Measurements from ENCODE around the gene CELF2. TPM values are rescaled to one million over a fixed set of nuclear protein-coding genes. Genes with fewer than 3 reads are reported as not detected.

Gene CELF2
- total RNA-seq, 1 experiment from 2014 or later, result 0.27 TPM

DNA sequence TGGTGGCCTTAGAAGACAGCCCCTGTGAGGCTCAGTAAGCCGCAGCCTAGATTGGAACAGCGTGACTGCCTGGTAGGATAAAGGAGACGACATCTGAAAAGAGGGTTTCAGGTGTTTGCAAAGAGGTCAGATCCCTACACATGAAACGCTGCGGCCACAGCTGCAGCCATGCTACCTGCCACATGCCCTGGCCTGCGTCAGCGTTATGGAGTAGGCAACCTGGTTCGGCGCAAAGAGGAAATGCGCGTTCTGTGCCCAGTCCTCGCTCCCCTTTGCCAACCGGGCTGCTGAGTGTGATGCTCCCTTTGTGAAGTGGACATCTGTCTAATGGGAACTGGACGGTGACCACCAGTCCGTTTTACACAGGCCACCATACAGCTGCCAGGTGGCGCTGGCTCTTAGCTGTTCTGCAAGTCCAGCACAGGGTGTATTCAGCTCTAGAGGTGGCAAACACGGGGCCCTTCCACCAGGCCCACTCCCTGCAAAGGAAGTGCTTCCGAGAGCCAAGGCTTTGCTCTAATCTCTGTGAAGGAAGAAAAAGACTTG lies 160.3 kb downstream of the CELF2 start:
- no peaks in the 10 kb centered on the region for H3K9me3 ChIP-seq
- intact Hi-C loops (cut with micrococcal nuclease; ENCODE audit: unreplicated experiment), result loop anchor here (1.0 kb wide), 1 partner anchor 92 kb away; no protein-coding TSS in a partner anchor
- no peaks in the 10 kb centered on the region; the same call in 1 of the 2 replicates for H3K27me3 ChIP-seq (replicated peaks; ENCODE audit: control insufficient read depth, insufficient read depth, low read length)
- H3K27ac Mint-ChIP-seq (ENCODE audit: unreplicated experiment), result no peak overlapping the region
- H3K27me3 Mint-ChIP-seq (ENCODE audit: insufficient read depth, unreplicated experiment), result peaks cover 31% of the 10 kb centered on the region
- CTCF ChIA-PET, result interaction anchor here (0.7 to 1.3 kb wide), 2 partner anchors 92 to 143 kb away, joined by 3 to 5 read pairs; no protein-coding TSS in a partner anchor
- H3K9me3 Mint-ChIP-seq (ENCODE audit: unreplicated experiment), result no peaks in the 10 kb centered on the region
- H3K4me1 ChIP-seq, result no peaks in the 10 kb centered on the region
- H3K4me3 ChIP-seq (ENCODE audit: low read depth, low read length), result no peak overlapping the region
- POLR2A ChIA-PET, result no interaction called here
- peak in 1 of 2 experiments; percentile 12 for DNase-seq
- BruUV-seq (replicated peaks), result no TSS peak
- H3K36me3 ChIP-seq (ENCODE audit: control insufficient read depth, insufficient read depth, low read length), result no peaks in the 10 kb centered on the region
- no peaks in the 10 kb centered on the region for H3K36me3 Mint-ChIP-seq (ENCODE audit: insufficient read depth, unreplicated experiment)
- TF ChIP-seq CTCF (IDR thresholded peaks at IDR 0.05; ENCODE audit: insufficient read depth in 1 of 2, low read depth in 1 of 2, low read length in 1 of 2, severe bottlenecking in 1 of 2, unreplicated experiment in 1 of 2), result peak in 1 of 2 experiments; percentile 12
- H3K4me1 Mint-ChIP-seq (ENCODE audit: low read depth, unreplicated experiment), result no peaks in the 10 kb centered on the region
- H3K4me3 Mint-ChIP-seq (ENCODE audit: unreplicated experiment), result no peak overlapping the region

- TF ChIP-seq CTCF (IDR thresholded peaks at IDR 0.05; ENCODE audit: insufficient read depth in 1 of 2, low read depth in 1 of 2, low read length in 1 of 2, severe bottlenecking in 1 of 2, unreplicated experiment in 1 of 2), result no peak
- Mint-ChIP-seq H3K4me1 (ENCODE audit: low read depth, unreplicated experiment) (no peaks in the 10 kb centered on the region), H3K4me3 (ENCODE audit: unreplicated experiment) (no peak overlapping the region), H3K36me3 (ENCODE audit: insufficient read depth, unreplicated experiment) (no peaks in the 10 kb centered on the region), H3K27me3 (ENCODE audit: insufficient read depth, unreplicated experiment) (peaks cover 29% of the 10 kb centered on the region), H3K27ac (ENCODE audit: unreplicated experiment) (no peak overlapping the region), H3K9me3 (ENCODE audit: unreplicated experiment) (no peaks in the 10 kb centered on the region)
- ChIA-PET CTCF (interaction anchor here (0.7 to 1.3 kb wide), 2 partner anchors 92 to 142 kb away, joined by 3 to 5 read pairs; no protein-coding TSS in a partner anchor), POLR2A (no interaction called here)
- H3K27me3 ChIP-seq (replicated peaks; ENCODE audit: control insufficient read depth, insufficient read depth, low read length), result no peaks in the 10 kb centered on the region
- no peaks in the 10 kb centered on the region for H3K36me3 ChIP-seq (ENCODE audit: control insufficient read depth, insufficient read depth, low read length)
- no peaks in the 10 kb centered on the region for H3K9me3 ChIP-seq
- H3K4me3 ChIP-seq (ENCODE audit: low read depth, low read length), result no peak overlapping the region
- BruUV-seq (replicated peaks), result no TSS peak
- DNase-seq, result no peak
- H3K4me1 ChIP-seq, result no peaks in the 10 kb centered on the region
- intact Hi-C loops (cut with micrococcal nuclease; ENCODE audit: unreplicated experiment), result loop anchor here (1.0 kb wide), 1 partner anchor 91 kb away; no protein-coding TSS in a partner anchor
These were observed 161.2 kb downstream of the CELF2 start for GRCh38 chr10:11178606-11179515.

DNA sequence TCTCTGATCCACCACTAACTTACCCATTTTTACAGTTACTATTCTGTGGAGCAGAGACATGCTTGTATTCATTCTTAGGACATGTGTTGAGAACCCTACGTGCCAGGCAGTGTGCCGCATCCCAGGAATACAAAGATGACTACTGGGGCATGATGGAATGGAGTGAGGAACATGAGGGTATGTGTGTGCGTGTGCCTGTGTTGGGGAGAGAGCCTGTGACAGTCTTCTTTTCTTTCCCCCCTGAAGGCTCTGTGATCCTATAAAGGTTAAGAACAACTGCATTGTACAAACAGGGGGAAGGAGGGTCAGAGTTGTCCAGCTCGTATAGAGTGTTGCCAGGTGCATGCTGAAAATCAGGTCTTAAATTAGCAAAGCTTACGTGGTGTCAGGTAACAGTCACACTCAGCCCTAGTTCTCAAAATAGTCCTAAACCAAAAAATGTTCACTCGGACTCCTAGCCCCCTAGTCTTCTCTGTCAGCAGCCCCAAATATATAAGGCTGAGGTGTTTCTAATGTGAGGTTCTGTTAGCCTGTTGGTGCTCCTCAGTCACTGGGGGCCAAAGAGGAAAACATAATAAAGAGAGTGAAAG lies 161.9 kb downstream of the CELF2 start:
- no peaks in the 10 kb centered on the region for H3K9me3 ChIP-seq
- peaks cover 28% of the 10 kb centered on the region for H3K27me3 Mint-ChIP-seq (ENCODE audit: insufficient read depth, unreplicated experiment)
- no peaks in the 10 kb centered on the region for H3K4me1 ChIP-seq
- DNase-seq, result no peak
- no peaks in the 10 kb centered on the region for H3K36me3 ChIP-seq (ENCODE audit: control insufficient read depth, insufficient read depth, low read length)
- H3K36me3 Mint-ChIP-seq (ENCODE audit: insufficient read depth, unreplicated experiment), result no peaks in the 10 kb centered on the region
- ChIA-PET CTCF (no interaction called here), POLR2A (no interaction called here)
- H3K4me3 Mint-ChIP-seq (ENCODE audit: unreplicated experiment), result no peak overlapping the region
- H3K4me3 ChIP-seq (ENCODE audit: low read depth, low read length), result no peak overlapping the region
- TF ChIP-seq CTCF (IDR thresholded peaks at IDR 0.05; ENCODE audit: insufficient read depth in 1 of 2, low read depth in 1 of 2, low read length in 1 of 2, severe bottlenecking in 1 of 2, unreplicated experiment in 1 of 2), result no peak
- H3K27me3 ChIP-seq (replicated peaks; ENCODE audit: control insufficient read depth, insufficient read depth, low read length), result no peaks in the 10 kb centered on the region
- intact Hi-C loops (cut with micrococcal nuclease; ENCODE audit: unreplicated experiment), result no loop called here
- H3K4me1 Mint-ChIP-seq (ENCODE audit: low read depth, unreplicated experiment), result no peaks in the 10 kb centered on the region
- no TSS peak for BruUV-seq (replicated peaks)
- no peak overlapping the region for H3K27ac Mint-ChIP-seq (ENCODE audit: unreplicated experiment)
- no peaks in the 10 kb centered on the region for H3K9me3 Mint-ChIP-seq (ENCODE audit: unreplicated experiment)
